Loucy (cell line): ENCODE data around the gene GBF1.

Source experiments
- H2AFZ ChIP-seq: fragments of 200-600 bp; sonication (generic); 2 replicates; pipeline ENCODE4 v1.6.0; 2016; ENCODE audit warnings: antibody characterized with exemption, mild to moderate bottlenecking, low read length, moderate library complexity
- H3F3A ChIP-seq: fragments of 200-600 bp; 2 replicates; pipeline ENCODE4 v1.6.0; 2016; ENCODE audit warnings: antibody characterized with exemption, low read depth, mild to moderate bottlenecking
- H3K27me3 ChIP-seq: fragments of 200-600 bp; sonication (generic); 2 replicates; pipeline ENCODE4 v1.6.1; 2014; ENCODE audit warnings: low read length, mild to moderate bottlenecking; ENCODE audit not compliant: insufficient read depth, poor library complexity, severe bottlenecking
- H3K36me3 ChIP-seq: fragments of 200-600 bp; sonication (generic); 2 replicates; pipeline ENCODE4 v1.6.1; 2016; ENCODE audit warnings: low read length; ENCODE audit not compliant: insufficient read depth
- H3K4me1 ChIP-seq: fragments of 200-600 bp; sonication (generic); 2 replicates; pipeline ENCODE4 v1.5.1; 2014; ENCODE audit warnings: low read length, mild to moderate bottlenecking; ENCODE audit not compliant: insufficient read depth, poor library complexity, severe bottlenecking
- H3K4me2 ChIP-seq: fragments of 200-600 bp; sonication (generic); 2 replicates; pipeline ENCODE4 v1.6.0; 2014; ENCODE audit warnings: antibody characterized with exemption, low read length, low read depth, mild to moderate bottlenecking; ENCODE audit not compliant: poor library complexity, severe bottlenecking
- H3K4me3 ChIP-seq: fragments of 200-600 bp; sonication (generic); 2 replicates; pipeline ENCODE4 v1.5.1; 2014; ENCODE audit warnings: low read length, mild to moderate bottlenecking, mixed read lengths; ENCODE audit not compliant: poor library complexity, severe bottlenecking
- H3K79me2 ChIP-seq: fragments of 200-600 bp; sonication (generic); 2 replicates; pipeline ENCODE4 v1.6.1; 2014; ENCODE audit warnings: low read length; ENCODE audit not compliant: insufficient read depth
- H3K9ac ChIP-seq: fragments of 200-600 bp; sonication (generic); 2 replicates; pipeline ENCODE4 v1.6.0; 2014; ENCODE audit warnings: mild to moderate bottlenecking, low read depth, low read length, moderate library complexity; ENCODE audit not compliant: poor library complexity, severe bottlenecking
- H3K9me2 ChIP-seq: fragments of 200-600 bp; sonication (generic); replicated peaks from 2 replicates; pipeline ENCODE4 v1.6.1; 2016; ENCODE audit warnings: low read depth, low read length, mixed read lengths
- H3K9me3 ChIP-seq: fragments of 200-600 bp; sonication (generic); 2 replicates; pipeline ENCODE4 v1.6.1; 2014; ENCODE audit warnings: mild to moderate bottlenecking, antibody characterized with exemption, low read length, low read depth; ENCODE audit not compliant: insufficient read depth
- H4K20me1 ChIP-seq: fragments of 200-600 bp; sonication (generic); 2 replicates; pipeline ENCODE4 v1.6.0; 2014; ENCODE audit warnings: antibody characterized with exemption, low read length, mild to moderate bottlenecking; ENCODE audit not compliant: insufficient read depth, poor library complexity, severe bottlenecking
- CTCF ChIP-seq: fragments of 200-600 bp; sonication (generic); conservative IDR thresholded peaks from 2 replicates; pipeline ENCODE4 v1.5.1; 2014; ENCODE audit warnings: mild to moderate bottlenecking, antibody characterized with exemption, low read length
- EZH2phosphoT487 ChIP-seq: fragments of 200-600 bp; IDR thresholded peaks from 2 replicates; pipeline ENCODE4 v1.6.1; 2018; ENCODE audit warnings: antibody characterized with exemption, mild to moderate bottlenecking, moderate library complexity, borderline replicate concordance

Gene GBF1

DNA sequence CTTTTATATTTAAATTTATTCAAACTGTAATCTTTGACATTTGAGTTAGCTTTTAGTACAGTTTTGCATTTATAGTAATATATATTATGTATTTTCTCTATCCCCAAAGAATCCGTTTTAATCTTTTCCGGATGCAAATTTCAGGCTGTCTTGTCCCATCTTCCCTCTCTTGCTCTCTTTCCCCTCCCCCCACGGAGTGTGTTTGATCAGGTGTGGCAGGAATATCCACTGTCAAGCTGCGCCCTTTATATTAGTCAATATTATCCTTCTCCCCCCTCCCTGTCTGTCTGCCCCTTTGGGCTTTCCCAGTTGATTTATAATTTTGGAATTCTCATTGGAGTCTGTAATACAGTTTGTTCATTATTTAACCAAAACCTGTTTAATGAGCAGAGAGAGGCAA, 19.0 kb downstream of the GBF1 start:
- Histone ChIP-seq H3K36me3 (peaks cover 66% of the 10 kb centered on the region; the same call in 1 of the 2 replicates), H3K9ac (no peak overlapping the region), H3K9me3 (no peaks in the 10 kb centered on the region), H3K4me3 (no peak overlapping the region), H3K4me1 (peaks cover 15% of the 10 kb centered on the region), H3K27me3 (no peaks in the 10 kb centered on the region), H2AFZ (no peak overlapping the region), H3K4me2 (no peak overlapping the region), H3F3A (no peaks in the 10 kb centered on the region), H3K9me2 (no peaks in the 10 kb centered on the region), H4K20me1 (peaks cover 16% of the 10 kb centered on the region), H3K79me2 (peaks cover 55% of the 10 kb centered on the region)
- TF ChIP-seq EZH2phosphoT487 (no peak), CTCF (no peak)

DNA sequence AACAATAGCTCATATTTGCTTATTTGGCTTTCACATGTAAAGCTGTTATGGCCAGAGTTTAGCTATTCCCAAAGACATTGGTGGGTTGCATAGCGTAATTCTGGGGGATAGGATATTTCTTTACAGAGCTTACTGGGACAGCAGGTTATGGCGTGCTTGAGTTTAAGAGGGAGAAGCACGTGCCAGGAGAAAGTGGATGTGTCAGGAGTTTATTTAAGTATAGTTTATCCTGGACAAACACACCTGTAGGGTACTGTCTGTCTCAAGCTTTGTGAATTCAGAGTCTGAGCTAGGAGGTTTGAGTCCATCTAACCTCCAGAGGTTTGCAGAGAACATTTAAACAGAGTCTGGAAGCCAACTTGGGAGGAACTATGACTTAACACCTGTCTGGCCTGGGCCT, 21.3 kb downstream of the GBF1 start:
- Histone ChIP-seq H3K27me3 (no peaks in the 10 kb centered on the region), H2AFZ (no peak overlapping the region), H3K4me3 (no peak overlapping the region), H3F3A (no peaks in the 10 kb centered on the region), H3K79me2 (peaks cover 66% of the 10 kb centered on the region), H3K9me2 (no peaks in the 10 kb centered on the region), H3K36me3 (peaks cover 49% of the 10 kb centered on the region; the same call in 1 of the 2 replicates), H3K4me2 (no peak overlapping the region), H3K4me1 (peaks cover 15% of the 10 kb centered on the region), H3K9ac (no peak overlapping the region), H3K9me3 (no peaks in the 10 kb centered on the region), H4K20me1 (peaks cover 16% of the 10 kb centered on the region)
- TF ChIP-seq CTCF (no peak), EZH2phosphoT487 (no peak)

DNA sequence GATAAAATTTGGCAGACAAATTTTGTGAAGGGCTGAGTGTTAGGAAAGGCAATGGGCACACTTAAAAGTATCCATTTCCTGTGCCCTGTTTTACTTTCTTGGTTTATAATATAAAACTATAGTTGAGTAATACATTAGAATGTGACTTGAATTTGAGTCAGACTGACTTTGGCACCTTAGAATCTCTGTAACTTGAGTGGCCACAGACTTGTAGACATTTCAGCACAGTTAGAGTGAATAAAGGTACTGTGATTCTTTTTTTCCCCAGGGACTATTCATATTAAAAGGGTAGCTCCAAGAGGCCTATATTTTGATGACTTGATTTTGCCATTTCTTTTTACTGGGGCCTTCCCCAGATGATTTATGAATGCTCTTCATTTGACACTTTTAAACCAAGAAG, 22.4 kb downstream of the GBF1 start:
- H2AFZ ChIP-seq: no peak overlapping the region
- no peak overlapping the region for H3K4me2 ChIP-seq
- peaks cover 19% of the 10 kb centered on the region for H4K20me1 ChIP-seq
- H3K36me3 ChIP-seq: peaks cover 46% of the 10 kb centered on the region; the same call in 1 of the 2 replicates
- peaks cover 69% of the 10 kb centered on the region for H3K79me2 ChIP-seq
- no peaks in the 10 kb centered on the region for H3F3A ChIP-seq
- no peaks in the 10 kb centered on the region for H3K9me2 ChIP-seq
- peaks cover 15% of the 10 kb centered on the region for H3K4me1 ChIP-seq
- TF ChIP-seq CTCF (no peak), EZH2phosphoT487 (no peak)
- no peaks in the 10 kb centered on the region for H3K9me3 ChIP-seq
- no peak overlapping the region for H3K9ac ChIP-seq
- no peak overlapping the region for H3K4me3 ChIP-seq
- no peaks in the 10 kb centered on the region for H3K27me3 ChIP-seq
